ENCODE measurements around the gene HSPA13.

Gene HSPA13

DNA sequence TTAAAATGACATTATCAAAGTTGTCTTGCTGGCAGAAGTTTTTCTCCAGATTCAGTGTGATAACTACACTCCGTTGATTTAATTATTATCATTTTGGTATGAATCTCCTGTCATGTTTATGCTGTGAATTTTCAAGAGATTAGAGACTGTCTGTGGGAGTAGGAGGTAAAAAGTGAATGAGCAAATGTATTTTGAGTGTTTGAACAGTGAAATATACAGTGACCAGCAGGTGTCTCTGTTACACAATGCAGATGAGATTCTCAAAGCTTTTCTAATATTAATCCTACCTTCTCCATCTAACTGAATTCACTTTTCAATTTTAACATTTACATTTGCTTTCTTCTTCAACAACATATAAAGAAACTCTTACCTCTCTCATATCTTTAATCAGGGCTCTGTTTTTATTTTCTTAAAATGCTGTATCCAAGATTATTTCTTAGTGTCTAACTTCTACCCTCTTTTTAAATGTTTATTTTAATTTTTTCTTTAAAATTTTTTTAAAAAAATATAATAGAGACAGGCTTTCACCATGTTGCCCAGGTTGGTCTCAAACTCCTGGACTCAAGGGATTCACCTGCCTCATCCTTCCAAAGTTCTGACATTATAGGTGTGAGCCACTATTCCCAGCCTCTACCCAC lies 20.9 kb upstream of the HSPA13 start:
- no peaks in the 10 kb centered on the region for H3K27me3 ChIP-seq
- H3K4me1 ChIP-seq = no peaks in the 10 kb centered on the region
- no peaks in the 10 kb centered on the region for H3K9me3 ChIP-seq
- H3K27ac ChIP-seq = no peak overlapping the region
- no peak for DNase-seq
- no peaks in the 10 kb centered on the region for H3K36me3 ChIP-seq
- TF ChIP-seq, protein P1, sequence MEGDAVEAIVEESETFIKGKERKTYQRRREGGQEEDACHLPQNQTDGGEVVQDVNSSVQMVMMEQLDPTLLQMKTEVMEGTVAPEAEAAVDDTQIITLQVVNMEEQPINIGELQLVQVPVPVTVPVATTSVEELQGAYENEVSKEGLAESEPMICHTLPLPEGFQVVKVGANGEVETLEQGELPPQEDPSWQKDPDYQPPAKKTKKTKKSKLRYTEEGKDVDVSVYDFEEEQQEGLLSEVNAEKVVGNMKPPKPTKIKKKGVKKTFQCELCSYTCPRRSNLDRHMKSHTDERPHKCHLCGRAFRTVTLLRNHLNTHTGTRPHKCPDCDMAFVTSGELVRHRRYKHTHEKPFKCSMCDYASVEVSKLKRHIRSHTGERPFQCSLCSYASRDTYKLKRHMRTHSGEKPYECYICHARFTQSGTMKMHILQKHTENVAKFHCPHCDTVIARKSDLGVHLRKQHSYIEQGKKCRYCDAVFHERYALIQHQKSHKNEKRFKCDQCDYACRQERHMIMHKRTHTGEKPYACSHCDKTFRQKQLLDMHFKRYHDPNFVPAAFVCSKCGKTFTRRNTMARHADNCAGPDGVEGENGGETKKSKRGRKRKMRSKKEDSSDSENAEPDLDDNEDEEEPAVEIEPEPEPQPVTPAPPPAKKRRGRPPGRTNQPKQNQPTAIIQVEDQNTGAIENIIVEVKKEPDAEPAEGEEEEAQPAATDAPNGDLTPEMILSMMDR (IDR thresholded peaks at IDR 0.05) = peak; percentile 32 to 40
- intact Hi-C loops (cut with DNase I; ENCODE audit: low total_unique reads) = no loop called here
- H3K4me3 ChIP-seq = no peak overlapping the region

DNA sequence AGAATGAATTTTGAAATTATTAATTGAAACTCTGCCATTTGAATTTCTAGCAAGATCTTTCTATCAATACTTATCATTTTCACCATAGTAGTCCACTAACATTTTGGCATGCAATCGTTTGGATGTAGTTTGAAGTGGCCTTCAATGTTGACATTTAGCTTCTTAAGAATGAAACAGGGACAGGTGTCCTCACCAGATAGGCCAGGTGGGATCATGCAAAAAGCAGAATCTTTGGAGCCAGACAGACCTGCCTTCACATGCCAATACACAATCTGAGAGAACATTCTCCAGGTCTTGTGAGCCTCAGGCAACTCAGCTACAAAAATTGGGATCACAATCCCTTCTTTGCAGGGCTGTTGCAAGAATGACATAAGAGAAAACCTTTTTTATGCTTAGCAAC lies 18.3 kb upstream of the HSPA13 start:
- no peaks in the 10 kb centered on the region for H3K9me3 ChIP-seq
- no peak overlapping the region for H3K27ac ChIP-seq
- DNase-seq = no peak
- no peaks in the 10 kb centered on the region for H3K4me1 ChIP-seq
- no peak overlapping the region for H3K4me3 ChIP-seq
- TF ChIP-seq, protein P1 (IDR thresholded peaks at IDR 0.05) = no peak
- intact Hi-C loops (cut with DNase I; ENCODE audit: low total_unique reads) = no loop called here
- H3K27me3 ChIP-seq = no peaks in the 10 kb centered on the region
- no peaks in the 10 kb centered on the region for H3K36me3 ChIP-seq

- intact Hi-C loops (cut with DNase I; ENCODE audit: low total_unique reads) = loop anchor here (10.0 kb wide), 1 partner anchor 677 kb away; the partner anchor contains the start of gene NRIP1
- H3K4me3 ChIP-seq = no peak overlapping the region
- TF ChIP-seq, protein P1 (IDR thresholded peaks at IDR 0.05) = no peak
- peaks cover 0 to 6% (median 0%) of the 10 kb centered on the region in 4 donors for H3K4me1 ChIP-seq
- no peaks in the 10 kb centered on the region for H3K27me3 ChIP-seq
- no peak for DNase-seq
- H3K36me3 ChIP-seq = no peaks in the 10 kb centered on the region
- H3K9me3 ChIP-seq = no peaks in the 10 kb centered on the region
- no peak overlapping the region for H3K27ac ChIP-seq
These were observed 5.3 kb upstream of the HSPA13 start for GRCh38 chr21:14388282-14388681.

GRCh38 chr21:14384453-14384852 lies 1.5 kb upstream of the HSPA13 start:
- TF ChIP-seq, protein P1 (IDR thresholded peaks at IDR 0.05) = no peak
- Histone ChIP-seq H3K9me3 (no peaks in the 10 kb centered on the region), H3K4me1 (peaks cover 0 to 27% (median 21%) of the 10 kb centered on the region in 4 donors), H3K36me3 (no peaks in the 10 kb centered on the region), H3K27me3 (no peaks in the 10 kb centered on the region), H3K4me3 (no peak overlapping the region), H3K27ac (peak overlapping the region; percentile 90 to 92)
- intact Hi-C loops (cut with DNase I; ENCODE audit: low total_unique reads) = loop anchor here (10.0 kb wide), 1 partner anchor 680 kb away; the partner anchor contains the start of gene NRIP1
- DNase-seq = no peak

DNA sequence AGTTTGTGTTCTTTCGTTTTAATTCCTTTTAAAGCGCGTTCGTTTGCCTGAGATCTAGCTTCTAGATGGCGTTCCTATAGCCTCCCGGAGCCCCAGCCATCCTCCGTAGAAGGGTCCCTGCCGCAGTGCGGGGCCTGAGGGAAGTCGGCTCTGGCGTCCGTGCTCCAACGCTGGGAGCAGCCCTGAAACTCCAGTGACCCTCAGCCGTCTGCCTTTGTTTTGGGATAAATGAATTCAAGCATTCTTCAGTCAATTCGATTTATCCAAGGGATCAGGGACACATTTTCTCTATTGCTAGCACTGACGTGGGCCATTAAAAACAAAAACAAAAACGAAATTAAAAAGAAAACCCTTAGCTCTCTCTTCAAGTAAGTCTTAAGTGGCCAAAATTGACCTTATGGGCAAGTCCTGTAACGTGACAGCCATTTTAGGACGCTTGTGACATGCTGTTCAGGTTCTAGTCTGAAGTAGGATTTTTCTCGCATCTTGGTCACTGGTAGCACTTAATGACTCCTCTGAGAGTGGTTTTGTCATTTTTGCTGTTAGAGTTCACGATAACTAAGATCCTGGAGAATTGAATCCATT lies 742 bp upstream of the HSPA13 start:
- intact Hi-C loops (cut with DNase I; ENCODE audit: low total_unique reads) = loop anchor here (10.0 kb wide), 1 partner anchor 681 kb away; the partner anchor contains the start of gene NRIP1

More for the DNA sequence above, 742 bp upstream of the HSPA13 start:
- DNase-seq = no peak
- H3K36me3 ChIP-seq = peaks cover 0 to 2% (median under 1%) of the 10 kb centered on the region in 3 donors
- peaks cover 0 to 28% (median 21%) of the 10 kb centered on the region in 4 donors for H3K4me1 ChIP-seq
- H3K27ac ChIP-seq = peak overlapping the region; percentile 90 to 92
- H3K9me3 ChIP-seq = no peaks in the 10 kb centered on the region
- H3K4me3 ChIP-seq = peak overlapping the region; percentile 67 to 81
- TF ChIP-seq, protein P1 (IDR thresholded peaks at IDR 0.05) = no peak
- H3K27me3 ChIP-seq = no peaks in the 10 kb centered on the region
